Mucosa of stomach (tissue), 1 donor: ENCODE measurements around the gene CHRNA4.

ENCODE experiments used
- H3K27me3 ChIP-seq: one replicate; pipeline ENCODE4 v1.7.0; 2013; ENCODE audit warnings: mild to moderate bottlenecking, low read length; ENCODE audit not compliant: control insufficient read depth, insufficient read depth
- H3K36me3 ChIP-seq: one replicate; pipeline ENCODE4 v1.7.0; 2013; ENCODE audit warnings: low read length; ENCODE audit not compliant: control insufficient read depth, insufficient read depth
- H3K4me1 ChIP-seq: one replicate; pipeline ENCODE4 v1.7.0; 2013; ENCODE audit warnings: mild to moderate bottlenecking, low read length; ENCODE audit not compliant: control insufficient read depth, insufficient read depth
- H3K4me3 ChIP-seq: one replicate; pipeline ENCODE4 v1.7.0; 2013; ENCODE audit warnings: low read length
- H3K9ac ChIP-seq: one replicate; pipeline ENCODE4 v1.7.0; 2013; ENCODE audit warnings: mild to moderate bottlenecking, low read length, moderate library complexity
- H3K9me3 ChIP-seq: one replicate; pipeline ENCODE4 v1.7.0; 2013; ENCODE audit warnings: mild to moderate bottlenecking, low read length, moderate library complexity; ENCODE audit not compliant: control insufficient read depth
- donor health status: Pancreatic carcinoma.

The CHRNA4 gene

GRCh38 chr20:63320616-63321147, 40.5 kb downstream of the CHRNA4 start:
- Histone ChIP-seq H3K4me1 (no peaks in the 10 kb centered on the region), H3K4me3 (no peak overlapping the region), H3K9me3 (no peaks in the 10 kb centered on the region), H3K36me3 (no peaks in the 10 kb centered on the region), H3K27me3 (peaks cover 10% of the 10 kb centered on the region), H3K9ac (no peak overlapping the region)

GRCh38 chr20:63320041-63320511, 41.1 kb downstream of the CHRNA4 start:
- H3K9ac ChIP-seq = no peak overlapping the region
- no peaks in the 10 kb centered on the region for H3K4me1 ChIP-seq
- H3K36me3 ChIP-seq = no peaks in the 10 kb centered on the region
- H3K9me3 ChIP-seq = no peaks in the 10 kb centered on the region
- H3K4me3 ChIP-seq = no peak overlapping the region
- H3K27me3 ChIP-seq = peaks cover 10% of the 10 kb centered on the region

GRCh38 chr20:63319164-63320040, 41.7 kb downstream of the CHRNA4 start:
- Histone ChIP-seq H3K9ac (no peak overlapping the region), H3K36me3 (no peaks in the 10 kb centered on the region), H3K27me3 (peaks cover 11% of the 10 kb centered on the region), H3K4me1 (no peaks in the 10 kb centered on the region), H3K4me3 (no peak overlapping the region), H3K9me3 (no peaks in the 10 kb centered on the region)

- Histone ChIP-seq H3K9me3 (no peaks in the 10 kb centered on the region), H3K4me3 (no peak overlapping the region), H3K27me3 (peaks cover 13% of the 10 kb centered on the region), H3K36me3 (no peaks in the 10 kb centered on the region), H3K4me1 (no peaks in the 10 kb centered on the region), H3K9ac (no peak overlapping the region)
Measured at GRCh38 chr20:63318391-63319163, 42.6 kb downstream of the CHRNA4 start.

GRCh38 chr20:63317601-63318291, 43.4 kb downstream of the CHRNA4 start:
- Histone ChIP-seq H3K9me3 (no peaks in the 10 kb centered on the region), H3K4me1 (no peaks in the 10 kb centered on the region), H3K9ac (no peak overlapping the region), H3K36me3 (no peaks in the 10 kb centered on the region), H3K27me3 (peaks cover 12% of the 10 kb centered on the region), H3K4me3 (no peak overlapping the region)

GRCh38 chr20:63317061-63317460, 44.1 kb downstream of the CHRNA4 start:
- Histone ChIP-seq H3K9ac (no peak overlapping the region), H3K4me1 (no peaks in the 10 kb centered on the region), H3K36me3 (no peaks in the 10 kb centered on the region), H3K27me3 (peaks cover 5% of the 10 kb centered on the region), H3K9me3 (no peaks in the 10 kb centered on the region), H3K4me3 (no peak overlapping the region)

- Histone ChIP-seq H3K4me1 (no peaks in the 10 kb centered on the region), H3K9me3 (no peaks in the 10 kb centered on the region), H3K27me3 (peaks cover 3% of the 10 kb centered on the region)
Measured at GRCh38 chr20:63316502-63316921, 44.6 kb downstream of the CHRNA4 start.

GRCh38 chr20:63315731-63316491, 45.2 kb downstream of the CHRNA4 start:
- Histone ChIP-seq H3K4me3 (no peak overlapping the region), H3K4me1 (no peaks in the 10 kb centered on the region), H3K9ac (no peak overlapping the region), H3K9me3 (no peaks in the 10 kb centered on the region), H3K36me3 (no peaks in the 10 kb centered on the region), H3K27me3 (peaks cover 3% of the 10 kb centered on the region)

More at GRCh38 chr20:63316502-63316921, 44.6 kb downstream of the CHRNA4 start:
- Histone ChIP-seq H3K9ac (no peak overlapping the region), H3K36me3 (no peaks in the 10 kb centered on the region), H3K4me3 (no peak overlapping the region)

- Histone ChIP-seq H3K9me3 (no peaks in the 10 kb centered on the region), H3K4me3 (no peak overlapping the region), H3K36me3 (no peaks in the 10 kb centered on the region), H3K4me1 (no peaks in the 10 kb centered on the region), H3K9ac (no peak overlapping the region), H3K27me3 (peaks cover 3% of the 10 kb centered on the region)
Measured at GRCh38 chr20:63315240-63315689, 45.9 kb downstream of the CHRNA4 start.

- Histone ChIP-seq H3K9me3 (no peaks in the 10 kb centered on the region), H3K4me1 (no peaks in the 10 kb centered on the region), H3K27me3 (peaks cover 3% of the 10 kb centered on the region), H3K36me3 (no peaks in the 10 kb centered on the region), H3K9ac (no peak overlapping the region), H3K4me3 (no peak overlapping the region)
Measured at GRCh38 chr20:63314566-63315239, 46.4 kb downstream of the CHRNA4 start.
